ENCODE results near the gene BLID. TPM values are rescaled to one million over a fixed set of nuclear protein-coding genes. Genes with fewer than 3 reads are reported as not detected.
A peak's percentile ranks its signal among the peaks of the same experiment; 100 is the strongest.

The BLID gene
- total RNA-seq, 2 donors from 2014 or later = 3.3 TPM; not detected in 1

- TF ChIP-seq POLR2AphosphoS5 (IDR thresholded peaks at IDR 0.05) (no peak), CTCF (IDR thresholded peaks at IDR 0.05) (no peak), POLR2A (IDR thresholded peaks at IDR 0.05) (no peak)
- Histone ChIP-seq H3K27me3 (replicated peaks; ENCODE audit: insufficient read depth) (no peaks in the 10 kb centered on the region), H3K27ac (no peak overlapping the region), H3K36me3 (no peaks in the 10 kb centered on the region), H3K4me3 (no peak overlapping the region), H3K9me3 (no peaks in the 10 kb centered on the region), H3K4me1 (replicated peaks) (no peaks in the 10 kb centered on the region)
- no peak for DNase-seq (ENCODE audit: low spot score)
- intact Hi-C loops (cut with DNase I) = no loop called here
Observed at GRCh38 chr11:122074022-122074421, 42.0 kb downstream of the BLID start.

- Histone ChIP-seq H3K4me1 (replicated peaks) (no peaks in the 10 kb centered on the region), H3K27me3 (replicated peaks; ENCODE audit: insufficient read depth) (no peaks in the 10 kb centered on the region), H3K27ac (peak overlapping the region; percentile 3 to 15), H3K9me3 (no peaks in the 10 kb centered on the region), H3K36me3 (no peaks in the 10 kb centered on the region), H3K4me3 (no peak overlapping the region)
- intact Hi-C loops (cut with DNase I) = no loop called here
- peak; percentile 10 for DNase-seq (ENCODE audit: low spot score)
- TF ChIP-seq POLR2A (IDR thresholded peaks at IDR 0.05) (no peak), POLR2AphosphoS5 (IDR thresholded peaks at IDR 0.05) (peak; percentile 20)
- 10% methylated on average over 10 of the region's 10 CpGs for WGBS
Observed at GRCh38 chr11:122071709-122072202, 44.3 kb downstream of the BLID start.

- TF ChIP-seq POLR2A (IDR thresholded peaks at IDR 0.05) = no peak
- TF ChIP-seq POLR2AphosphoS5 (IDR thresholded peaks at IDR 0.05) = no peak
- no peak for TF ChIP-seq CTCF (IDR thresholded peaks at IDR 0.05)
- no peaks in the 10 kb centered on the region for H3K4me1 ChIP-seq (replicated peaks)
- DNase-seq (ENCODE audit: low spot score) = no peak
- H3K27me3 ChIP-seq (replicated peaks; ENCODE audit: insufficient read depth) = no peaks in the 10 kb centered on the region
- 34% methylated on average over 7 of the region's 7 CpGs for WGBS
- H3K36me3 ChIP-seq = no peaks in the 10 kb centered on the region
- intact Hi-C loops (cut with DNase I) = no loop called here
- H3K9me3 ChIP-seq = no peaks in the 10 kb centered on the region
- H3K27ac ChIP-seq = no peak overlapping the region
- no peak overlapping the region for H3K4me3 ChIP-seq
Observed at GRCh38 chr11:122069707-122070360, 46.2 kb downstream of the BLID start.

GRCh38 chr11:122068837-122069236 is 47.2 kb downstream of the BLID start:
- TF ChIP-seq CTCF (IDR thresholded peaks at IDR 0.05) (no peak), POLR2AphosphoS5 (IDR thresholded peaks at IDR 0.05) (no peak), POLR2A (IDR thresholded peaks at IDR 0.05) (no peak)
- 75% methylated on average over 3 of the region's 3 CpGs for WGBS
- no peaks in the 10 kb centered on the region for H3K4me1 ChIP-seq (replicated peaks)
- no peak overlapping the region for H3K27ac ChIP-seq
- no peaks in the 10 kb centered on the region for H3K9me3 ChIP-seq
- H3K36me3 ChIP-seq = no peaks in the 10 kb centered on the region
- intact Hi-C loops (cut with DNase I) = no loop called here
- H3K4me3 ChIP-seq = no peak overlapping the region
- no peaks in the 10 kb centered on the region for H3K27me3 ChIP-seq (replicated peaks; ENCODE audit: insufficient read depth)
- no peak for DNase-seq (ENCODE audit: low spot score)

GRCh38 chr11:122068141-122068540 is 47.9 kb downstream of the BLID start:
- Histone ChIP-seq H3K9me3 (no peaks in the 10 kb centered on the region), H3K36me3 (no peaks in the 10 kb centered on the region), H3K27ac (no peak overlapping the region), H3K27me3 (replicated peaks; ENCODE audit: insufficient read depth) (no peaks in the 10 kb centered on the region), H3K4me3 (no peak overlapping the region), H3K4me1 (replicated peaks) (no peaks in the 10 kb centered on the region)
- 31% methylated on average over 5 of the region's 5 CpGs for WGBS
- TF ChIP-seq CTCF (IDR thresholded peaks at IDR 0.05) (no peak), POLR2AphosphoS5 (IDR thresholded peaks at IDR 0.05) (no peak), POLR2A (IDR thresholded peaks at IDR 0.05) (no peak)
- intact Hi-C loops (cut with DNase I) = no loop called here
- DNase-seq (ENCODE audit: low spot score) = no peak

MicroRNAs encoded within 50 kb of the gene (microRNA counts, 767-probe panel; counts per million panel counts)
- microRNA hsa-let-7a-5p = 8,246 to 8,638 counts per million in 2 donors
- microRNA hsa-miR-100-5p = 5,240 to 5,642 counts per million in 2 donors
- 7,084 to 7,193 counts per million in 2 donors for microRNA hsa-miR-125b-5p

Small RNAs within 50 kb of the gene (microRNA-seq; reads per million reads assigned to microRNA genes)
- 17,022 reads per million, percentile 97 among the genes with 10 or more reads in this experiment for gene MIR100
- 346 reads per million, percentile 82 among the genes with 10 or more reads in this experiment for gene MIR125B1
- gene MIRLET7A2 = 1,292 reads per million, percentile 89 among the genes with 10 or more reads in this experiment

Small RNAs within 50 kb of the gene (small RNA-seq; reads per million reads assigned to genes)
- gene MIR100 (3,147 to 3,802 reads per million in 2 donors), gene MIR125B1 (47.7 to 108 reads per million in 2 donors), gene MIRLET7A2 (7.5 to 24.5 reads per million in 2 donors)

All from prostate gland (tissue), 2 donors.